Large intestine (tissue), 3 donors: ENCODE results near the gene MAPK8IP3. TPM values are rescaled to one million over a fixed set of nuclear protein-coding genes. Genes with fewer than 3 reads are reported as not detected.

Experiments
- DNase-seq, 2 donors: peaks; one replicate each; pipeline versions ENCODE4 v3.0.0 to v3.0.0-alpha.2; 2013
- H3K27ac ChIP-seq: one replicate; pipeline ENCODE4 v1.5.1; 2013; ENCODE audit warnings: low read length
- H3K27me3 ChIP-seq: 2 replicates; pipeline ENCODE4 v1.6.1; 2013; ENCODE audit warnings: low read length; ENCODE audit not compliant: control insufficient read depth, insufficient read depth
- H3K36me3 ChIP-seq: 2 replicates; pipeline ENCODE4 v1.6.1; 2013; ENCODE audit warnings: low read length; ENCODE audit not compliant: control insufficient read depth, insufficient read depth
- H3K4me1 ChIP-seq: one replicate; pipeline ENCODE4 v1.6.1; 2013; ENCODE audit warnings: low read length; ENCODE audit not compliant: control insufficient read depth, insufficient read depth
- H3K4me3 ChIP-seq: one replicate; pipeline ENCODE4 v1.5.1; 2013; ENCODE audit warnings: low read length
- H3K9me3 ChIP-seq: one replicate; pipeline ENCODE4 v1.6.1; 2013; ENCODE audit warnings: mild to moderate bottlenecking, low read depth, low read length, moderate library complexity; ENCODE audit not compliant: control insufficient read depth
- WGBS: methylation state at CpG from one replicate; pipeline ENCODE4 v1.1.5; 2013; ENCODE audit warnings: low lambda C conversion rate; ENCODE audit not compliant: insufficient coverage; 5-methylcytosine and 5-hydroxymethylcytosine counted together
- polyA plus RNA-seq: library from polyadenylated mRNA; unstranded; fragments of 120-200 nt; gene quantifications from one replicate; pipeline ENCODE4 v1.2.1, GENCODE V29; 2013

Gene MAPK8IP3
- polyA plus RNA-seq, 1 donor, result 67.8 TPM

DNA sequence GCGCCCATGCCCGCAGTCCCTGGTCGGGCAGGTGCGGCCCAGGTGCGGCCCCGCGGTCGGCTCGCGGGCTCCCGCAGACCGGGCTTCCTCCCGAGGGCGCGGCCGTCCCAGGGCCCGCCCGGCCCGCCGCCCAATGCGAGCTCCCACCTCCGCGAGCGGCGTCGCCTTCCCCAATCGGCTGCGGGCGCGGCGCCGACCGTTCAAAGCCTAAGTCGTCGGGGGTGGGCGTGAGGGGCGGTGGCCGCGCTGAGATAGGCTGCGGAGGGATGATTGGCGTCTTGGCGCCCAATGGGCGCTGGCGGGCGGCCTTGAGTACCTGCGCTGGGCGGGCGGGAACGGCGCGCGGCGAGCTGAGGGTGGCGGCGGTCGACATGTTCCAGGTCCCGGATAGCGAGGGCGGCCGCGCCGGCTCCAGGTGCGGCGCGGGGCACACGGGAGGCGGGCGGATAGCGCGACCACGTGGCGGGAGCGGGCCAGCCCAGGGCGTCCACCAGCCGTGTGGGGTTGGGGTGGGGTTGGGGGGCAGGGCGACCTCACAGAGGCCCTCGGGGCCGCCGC lies 28.0 kb upstream of the MAPK8IP3 start, which contains the start of gene JPT2:
Gene JPT2, plus strand, starts transcription at position 338 of the 558 bp plus-strand sequence. Its CDS starts 34 bp downstream, at position 372.
- Histone ChIP-seq H3K27me3 (no peaks in the 10 kb centered on the region), H3K4me1 (peaks cover 5% of the 10 kb centered on the region), H3K4me3 (peak within 1 kb of the TSS; percentile 81), H3K27ac (peak within 1 kb of the TSS; percentile 67), H3K9me3 (no peaks in the 10 kb centered on the region), H3K36me3 (peaks cover 36% of the 10 kb centered on the region)
- peak; percentile 98 to 99 for DNase-seq
- WGBS, result no CpG with 5 or more reads among the region's 79 CpGs

DNA sequence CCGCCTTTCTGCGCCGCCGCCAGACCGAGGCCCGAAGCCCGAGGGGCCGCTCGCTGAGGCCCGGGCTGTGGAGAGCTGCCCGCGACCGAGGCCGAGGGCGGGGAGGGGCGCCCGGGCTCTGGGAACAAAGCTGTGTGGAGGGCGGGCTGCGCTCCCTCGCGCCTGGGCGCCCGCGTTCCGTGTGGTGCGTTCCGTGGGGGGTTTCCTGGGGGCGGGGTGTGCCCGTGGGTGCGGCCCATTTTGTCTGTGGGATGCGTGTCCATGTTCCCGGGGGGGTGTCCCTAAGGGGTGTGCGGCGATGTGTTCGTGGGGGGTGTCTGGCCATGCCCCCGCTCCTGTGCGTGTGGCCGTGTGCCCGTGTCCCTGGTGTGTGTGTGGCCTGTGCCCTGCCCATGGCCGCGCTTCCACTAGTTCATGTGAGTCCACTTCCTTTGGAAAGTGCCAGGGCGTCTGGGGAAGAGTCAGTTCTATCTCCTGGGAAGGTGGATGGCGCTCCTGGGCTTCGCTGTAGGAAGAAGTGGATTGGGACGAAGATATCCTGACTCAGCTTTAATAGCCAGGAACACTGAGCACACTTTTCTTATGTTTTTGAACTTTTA lies 27.4 kb upstream of the MAPK8IP3 start:
- no peaks in the 10 kb centered on the region for H3K27me3 ChIP-seq
- DNase-seq, result peak; percentile 27 to 62
- WGBS, result 0% methylated on average over 1 of the region's 45 CpGs

DNA sequence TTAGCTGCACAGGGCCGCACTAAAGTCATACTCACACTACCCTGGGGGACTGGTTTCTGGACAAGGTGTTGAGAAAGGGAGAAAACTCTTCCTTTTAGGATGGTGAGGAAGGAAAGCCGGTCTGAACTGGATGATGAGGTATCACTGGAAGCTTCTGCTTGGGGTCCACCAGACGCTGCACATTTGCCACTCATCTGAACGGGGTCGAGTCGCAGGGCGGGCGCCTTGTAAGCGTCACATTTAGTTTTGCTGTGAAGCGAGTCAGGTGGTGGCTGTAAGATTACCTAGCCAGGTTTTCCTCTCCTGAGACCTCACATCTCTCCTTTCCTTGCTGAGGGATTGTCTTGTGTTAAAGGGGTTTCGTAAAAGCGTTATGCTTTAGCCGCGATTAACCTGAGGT lies 25.6 kb upstream of the MAPK8IP3 start:
- WGBS, result 90% methylated on average over 4 of the region's 14 CpGs
- no peak overlapping the region for H3K27ac ChIP-seq

More for the DNA sequence above, 27.4 kb upstream of the MAPK8IP3 start:
- H3K36me3 ChIP-seq, result peaks cover 35% of the 10 kb centered on the region
- peak overlapping the region; percentile 81 for H3K4me3 ChIP-seq
- H3K9me3 ChIP-seq, result no peaks in the 10 kb centered on the region
- H3K4me1 ChIP-seq, result peaks cover 5% of the 10 kb centered on the region
- H3K27ac ChIP-seq, result peak overlapping the region; percentile 67

DNA sequence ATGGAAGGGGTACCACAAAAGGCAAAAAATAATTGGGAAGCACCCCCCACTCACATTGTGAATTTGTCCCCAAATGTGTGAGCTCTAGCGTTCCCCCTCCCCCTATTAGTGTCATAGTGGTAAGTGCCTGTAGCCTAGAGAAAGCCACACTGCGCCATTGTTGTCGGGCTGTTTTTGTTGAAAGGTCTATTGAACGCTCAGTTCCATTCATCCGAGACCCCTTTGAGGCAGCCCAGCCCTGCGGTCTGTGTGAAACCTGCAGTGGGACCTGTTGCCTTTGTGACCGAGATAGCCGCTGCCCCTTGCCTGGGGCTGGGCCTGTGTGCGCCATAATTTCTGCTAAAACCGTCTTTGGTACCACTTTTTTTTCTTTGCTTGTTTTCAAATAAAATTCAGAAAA lies 25.0 kb upstream of the MAPK8IP3 start:
- Histone ChIP-seq H3K27me3 (no peaks in the 10 kb centered on the region), H3K36me3 (peaks cover 27% of the 10 kb centered on the region), H3K4me1 (peaks cover 5% of the 10 kb centered on the region), H3K27ac (no peak overlapping the region), H3K4me3 (no peak overlapping the region), H3K9me3 (no peaks in the 10 kb centered on the region)
- no peak for DNase-seq
- 100% methylated on average over 1 of the region's 10 CpGs for WGBS

More for the DNA sequence above, 25.6 kb upstream of the MAPK8IP3 start:
- Histone ChIP-seq H3K4me3 (no peak overlapping the region), H3K9me3 (no peaks in the 10 kb centered on the region), H3K36me3 (peaks cover 29% of the 10 kb centered on the region), H3K27me3 (no peaks in the 10 kb centered on the region), H3K4me1 (peaks cover 5% of the 10 kb centered on the region)
- no peak for DNase-seq

DNA sequence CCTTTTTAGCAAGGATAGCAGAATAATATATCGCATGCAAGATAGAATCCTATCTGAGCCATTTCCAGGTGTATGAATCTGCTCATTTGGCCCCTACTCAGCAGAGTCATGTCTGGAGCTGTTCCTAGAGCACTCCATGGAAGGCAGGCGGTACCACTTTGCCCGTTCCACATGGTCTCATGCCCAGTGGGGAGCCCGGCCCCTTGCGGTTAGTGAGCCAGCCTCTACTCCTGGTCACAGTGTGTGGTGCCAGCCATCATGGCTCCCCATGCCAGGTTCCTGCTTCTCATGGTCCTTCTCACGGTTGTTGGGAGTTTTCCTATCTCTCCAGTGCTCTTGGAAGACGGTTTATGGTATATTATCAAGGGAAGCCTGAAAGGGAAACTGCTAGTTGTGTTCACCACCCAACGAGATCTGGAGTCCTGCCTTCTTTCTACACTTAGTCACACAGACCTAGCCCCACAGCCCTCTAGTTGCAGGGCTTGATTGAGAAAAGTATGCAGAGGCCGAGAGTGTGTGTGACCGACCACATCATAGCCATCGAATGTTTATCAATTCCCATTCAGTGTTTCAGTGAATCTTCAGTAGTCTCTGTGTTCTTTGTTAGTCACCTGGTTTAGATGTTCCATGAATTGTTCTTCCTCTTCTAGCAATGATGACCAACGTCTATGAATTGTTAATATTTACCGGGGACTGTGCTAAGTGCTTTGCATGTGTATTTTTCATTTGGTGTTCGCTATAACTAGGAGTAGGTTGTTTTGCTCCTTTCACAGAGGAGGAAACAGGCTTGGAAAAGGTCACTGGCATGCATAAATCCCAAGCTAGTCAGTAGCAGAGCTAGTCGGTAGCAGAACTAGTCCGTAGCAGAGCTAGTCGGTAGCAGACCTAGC lies 18.3 kb upstream of the MAPK8IP3 start:
- Histone ChIP-seq H3K4me1 (peaks cover 8% of the 10 kb centered on the region), H3K4me3 (no peak overlapping the region), H3K36me3 (peaks cover 62% of the 10 kb centered on the region), H3K9me3 (no peaks in the 10 kb centered on the region), H3K27ac (no peak overlapping the region), H3K27me3 (no peaks in the 10 kb centered on the region)
- DNase-seq, result no peak
- 60% methylated on average over 2 of the region's 17 CpGs for WGBS

DNA sequence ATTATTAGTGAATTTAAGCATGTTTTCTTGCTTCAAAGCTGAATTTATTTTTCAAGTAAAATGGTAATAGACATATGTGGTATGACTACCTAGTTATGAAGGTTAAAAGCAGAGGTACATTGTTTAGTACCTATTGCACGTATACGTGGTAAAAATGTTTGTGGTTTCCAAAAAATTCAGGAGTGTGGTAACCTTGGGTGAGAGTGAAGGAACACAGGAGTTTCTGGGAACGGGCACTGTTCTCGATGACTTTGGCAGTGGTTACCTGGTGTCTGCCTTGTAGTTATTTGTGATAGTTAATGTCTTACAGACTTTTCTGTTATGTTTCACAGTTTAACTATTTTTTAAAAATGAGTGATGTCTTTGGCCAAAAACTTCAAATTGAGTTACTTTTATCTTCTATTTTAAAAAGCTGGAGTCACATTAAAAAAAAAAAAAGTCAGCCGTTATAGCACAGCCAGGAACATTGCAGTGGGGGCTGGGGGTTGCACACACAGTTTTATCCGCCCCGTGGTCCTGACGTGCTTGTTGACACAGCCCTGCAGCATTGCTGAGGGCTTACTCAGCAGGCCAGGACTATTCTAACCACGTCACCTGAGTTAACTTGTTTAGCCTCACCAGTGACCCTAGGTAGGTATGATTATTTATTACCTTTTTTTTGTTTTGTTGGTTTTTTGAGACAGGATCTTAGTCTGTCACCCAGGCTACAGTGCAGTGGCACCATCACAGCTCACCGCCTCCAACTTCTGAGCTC lies 17.0 kb upstream of the MAPK8IP3 start:
- Histone ChIP-seq H3K27me3 (no peaks in the 10 kb centered on the region), H3K9me3 (no peaks in the 10 kb centered on the region), H3K4me1 (peaks cover 8% of the 10 kb centered on the region), H3K27ac (peak overlapping the region; percentile 52), H3K36me3 (peaks cover 67% of the 10 kb centered on the region), H3K4me3 (no peak overlapping the region)
- DNase-seq, result peak; percentile 56 to 61
- 68% methylated on average over 3 of the region's 10 CpGs for WGBS

DNA sequence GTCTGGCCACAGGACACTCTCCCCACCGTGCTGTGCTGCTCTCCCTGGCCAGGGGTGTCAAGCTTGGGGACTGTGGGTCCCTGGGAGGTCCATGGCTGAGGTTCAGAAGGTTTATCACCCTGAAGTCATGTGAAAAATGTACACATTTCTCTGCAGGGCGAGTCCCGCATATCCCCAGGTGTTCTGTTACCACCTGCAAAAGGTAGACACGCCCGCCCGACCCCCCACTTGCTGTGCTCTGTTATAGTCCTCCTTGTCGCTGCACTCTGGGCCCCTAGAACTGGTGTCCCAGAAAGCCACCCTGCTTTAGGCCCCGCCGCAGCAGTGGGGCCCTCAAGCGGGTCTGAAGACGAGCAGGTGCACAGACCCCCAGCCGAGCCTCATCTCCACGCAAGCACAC lies 16.1 kb upstream of the MAPK8IP3 start:
- Histone ChIP-seq H3K27ac (peak overlapping the region; percentile 52), H3K9me3 (no peaks in the 10 kb centered on the region), H3K4me3 (no peak overlapping the region), H3K36me3 (peaks cover 68% of the 10 kb centered on the region), H3K27me3 (no peaks in the 10 kb centered on the region), H3K4me1 (peaks cover 8% of the 10 kb centered on the region)
- 30% methylated on average over 2 of the region's 13 CpGs for WGBS
- DNase-seq, result peak; percentile 26

DNA sequence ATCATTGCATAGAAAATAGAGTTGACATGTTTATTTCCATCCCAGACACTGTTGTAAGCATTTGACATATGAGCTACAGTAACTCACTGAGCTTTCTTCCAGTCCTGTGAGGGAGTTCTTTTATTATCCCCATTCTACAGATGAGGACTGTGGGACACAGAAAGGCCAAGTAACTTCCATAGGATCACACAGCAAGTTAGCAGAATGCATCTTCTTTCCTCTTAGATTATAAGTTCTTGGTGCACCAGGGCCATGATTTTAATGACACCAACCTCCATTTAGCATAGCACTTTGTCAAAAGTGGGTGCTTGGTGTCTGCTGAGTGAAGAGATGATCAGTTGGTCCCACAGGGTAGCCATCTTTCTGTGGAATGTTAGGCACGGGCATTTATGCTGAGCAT lies 15.2 kb upstream of the MAPK8IP3 start:
- no peak overlapping the region for H3K27ac ChIP-seq
- no peaks in the 10 kb centered on the region for H3K27me3 ChIP-seq
- no peaks in the 10 kb centered on the region for H3K9me3 ChIP-seq
- DNase-seq, result no peak
- WGBS, result no CpG with 5 or more reads among the region's 1 CpG
- H3K4me3 ChIP-seq, result no peak overlapping the region
- peaks cover 65% of the 10 kb centered on the region for H3K36me3 ChIP-seq
- peaks cover 8% of the 10 kb centered on the region for H3K4me1 ChIP-seq

DNA sequence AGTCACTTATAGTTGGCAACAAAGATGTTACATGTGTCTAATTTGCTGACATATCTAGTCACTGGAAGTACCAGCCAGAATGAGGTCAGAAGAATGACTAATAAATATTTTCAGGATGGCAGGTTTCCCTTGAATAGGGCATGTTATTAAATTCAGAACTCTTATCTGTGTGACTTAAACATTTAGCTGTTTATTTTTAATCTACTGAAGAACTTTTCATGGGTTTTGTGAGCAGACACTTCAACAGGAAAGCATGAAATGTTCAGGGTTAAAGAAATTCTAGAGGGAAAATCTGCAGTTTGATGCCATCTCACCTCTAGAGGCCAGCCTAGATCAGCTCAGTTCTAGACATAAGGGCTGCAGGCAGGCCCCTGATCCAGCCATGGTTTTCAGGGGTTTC lies 14.7 kb upstream of the MAPK8IP3 start:
- no peak for DNase-seq
- H3K4me3 ChIP-seq, result no peak overlapping the region
- H3K27me3 ChIP-seq, result no peaks in the 10 kb centered on the region
- H3K9me3 ChIP-seq, result no peaks in the 10 kb centered on the region
- H3K27ac ChIP-seq, result no peak overlapping the region
- peaks cover 8% of the 10 kb centered on the region for H3K4me1 ChIP-seq
- H3K36me3 ChIP-seq, result peaks cover 66% of the 10 kb centered on the region

DNA sequence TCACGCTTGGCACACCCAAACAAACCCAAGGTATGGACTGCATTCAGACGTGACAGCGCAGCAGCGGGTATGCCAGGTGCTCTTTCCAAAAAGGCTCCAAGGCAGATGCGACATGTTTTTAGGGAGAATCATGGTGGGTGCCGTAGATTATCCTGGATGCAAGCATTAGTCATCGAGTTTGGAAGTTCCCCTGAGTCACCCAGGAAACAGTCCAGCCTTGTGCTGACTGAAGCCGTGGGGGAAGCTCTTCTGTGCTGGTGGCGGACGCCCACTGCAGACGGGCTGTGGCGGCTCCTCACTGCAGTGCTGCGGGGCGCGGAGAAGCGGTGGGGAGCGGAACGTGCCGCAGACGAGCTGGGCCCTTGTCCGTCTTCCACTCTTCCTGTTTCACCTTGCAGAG lies 14.0 kb upstream of the MAPK8IP3 start:
- no peak for DNase-seq
- WGBS, result no CpG with 5 or more reads among the region's 21 CpGs
- Histone ChIP-seq H3K27me3 (no peaks in the 10 kb centered on the region), H3K27ac (no peak overlapping the region), H3K9me3 (no peaks in the 10 kb centered on the region), H3K4me3 (no peak overlapping the region), H3K4me1 (peaks cover 8% of the 10 kb centered on the region), H3K36me3 (peaks cover 66% of the 10 kb centered on the region)
